PC-3 (cell line): ENCODE results near the gene HNF4A.

Source experiments
- CTCF ChIP-seq: fragments of 300-600 bp; sonication (generic); conservative IDR thresholded peaks from 2 replicates; pipeline ENCODE4 v1.5.1; 2017; ENCODE audit warnings: antibody characterized with exemption, low read depth, mild to moderate bottlenecking, low read length
- EZH2 ChIP-seq: fragments of 300-600 bp; sonication (generic); IDR thresholded peaks from one replicate; pipeline ENCODE4 v1.6.1; 2017; ENCODE audit warnings: antibody characterized with exemption, mild to moderate bottlenecking, low read length; ENCODE audit not compliant: unreplicated experiment
- EZH2phosphoT487 ChIP-seq: fragments of 300-600 bp; sonication (generic); IDR thresholded peaks from 2 replicates; pipeline ENCODE4 v1.6.1; 2018; ENCODE audit warnings: mild to moderate bottlenecking, antibody characterized with exemption, low read length, borderline replicate concordance

- TF ChIP-seq CTCF = no peak
- TF ChIP-seq EZH2phosphoT487 = no peak
- TF ChIP-seq EZH2 = no peak
Measured at GRCh38 chr20:44382641-44383040, 27.1 kb downstream of the HNF4A start.
